Glutamatergic neuron (in vitro differentiated cells): ENCODE data around the gene TBC1D14. TPM values are rescaled to one million over a fixed set of nuclear protein-coding genes. Genes with fewer than 3 reads are reported as not detected.
"Not testable (repeated sequence)": the region's sequence is repeated elsewhere in the genome, so short reads cannot be mapped to it uniquely, and the experiment has no call there.

Source experiments
- DNase-seq: peaks from one replicate; pipeline ENCODE4 v3.0.0; 2022
- H3K27ac Mint-ChIP-seq: one replicate; pipeline ENCODE4 v1.8.0; 2020; ENCODE audit warnings: mild to moderate bottlenecking, mixed read lengths, inconsistent platforms; ENCODE audit not compliant: unreplicated experiment
- H3K27me3 Mint-ChIP-seq: one replicate; pipeline ENCODE4 v1.8.0; 2020; ENCODE audit warnings: mild to moderate bottlenecking, moderate library complexity, mixed read lengths, inconsistent platforms; ENCODE audit not compliant: unreplicated experiment
- H3K36me3 Mint-ChIP-seq: one replicate; pipeline ENCODE4 v1.8.0; 2020; ENCODE audit warnings: mild to moderate bottlenecking, mixed read lengths, inconsistent platforms; ENCODE audit not compliant: unreplicated experiment
- H3K4me1 Mint-ChIP-seq: one replicate; pipeline ENCODE4 v1.8.0; 2020; ENCODE audit warnings: mild to moderate bottlenecking, low read depth, mixed read lengths, inconsistent platforms; ENCODE audit not compliant: unreplicated experiment
- H3K4me3 Mint-ChIP-seq: one replicate; pipeline ENCODE4 v1.8.0; 2020; ENCODE audit warnings: mild to moderate bottlenecking, mixed read lengths, inconsistent platforms; ENCODE audit not compliant: unreplicated experiment
- H3K9me3 Mint-ChIP-seq: one replicate; pipeline ENCODE4 v1.8.0; 2020; ENCODE audit warnings: mild to moderate bottlenecking, moderate library complexity, mixed read lengths, inconsistent platforms; ENCODE audit not compliant: unreplicated experiment
- total RNA-seq: library from RNA; stranded (reverse); fragmentation: NEBNext Ultra II Directional; extraction: Animal tissue kit (Norgen Biotek cat#: 25700); gene quantifications from one replicate; pipeline ENCODE4 v1.2.1, GENCODE V29; 2021; ENCODE audit not compliant: unreplicated experiment
- TF ChIP-seq, protein P1 (sequence below): fragments of 200-600 bp; sonication (generic); IDR thresholded peaks from one replicate; pipeline ENCODE4 v1.5.0; 2021; ENCODE audit not compliant: partially characterized antibody, unreplicated experiment

The TBC1D14 gene
- total RNA-seq, 1 donor from 2014 or later: 82.2 TPM

DNA sequence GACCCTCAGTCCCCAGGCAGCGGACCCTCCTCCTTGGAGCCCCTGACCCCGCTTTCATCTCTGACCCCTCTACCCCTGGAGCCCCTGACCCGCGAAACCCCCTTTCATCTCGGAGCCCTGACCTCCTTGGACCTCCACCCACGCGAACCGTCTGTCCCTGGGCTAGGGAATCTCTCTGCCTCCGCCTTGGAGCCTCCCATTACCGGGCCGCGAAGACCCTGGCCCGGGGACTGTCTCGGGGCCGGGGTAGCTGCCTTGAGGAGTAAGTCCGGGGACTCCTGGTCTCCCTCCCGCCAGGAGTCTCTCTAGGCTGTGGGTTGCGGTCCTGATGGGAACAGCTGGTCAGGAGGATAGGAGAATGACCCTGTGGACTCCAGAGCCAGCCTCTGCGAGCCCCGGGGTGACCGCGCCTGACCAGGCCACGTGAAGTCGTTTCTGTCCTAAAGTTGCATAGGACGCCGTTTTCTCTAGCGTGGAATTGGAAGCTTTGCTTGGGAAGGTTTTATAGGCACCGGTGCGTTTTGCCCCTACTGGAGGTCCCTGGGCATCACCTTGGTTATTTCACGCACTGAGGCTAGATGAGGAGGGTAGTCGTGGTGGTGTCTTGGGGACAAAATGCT, 824 bp downstream of the TBC1D14 start:
- H3K9me3 Mint-ChIP-seq: peaks cover 11% of the 10 kb centered on the region

DNA sequence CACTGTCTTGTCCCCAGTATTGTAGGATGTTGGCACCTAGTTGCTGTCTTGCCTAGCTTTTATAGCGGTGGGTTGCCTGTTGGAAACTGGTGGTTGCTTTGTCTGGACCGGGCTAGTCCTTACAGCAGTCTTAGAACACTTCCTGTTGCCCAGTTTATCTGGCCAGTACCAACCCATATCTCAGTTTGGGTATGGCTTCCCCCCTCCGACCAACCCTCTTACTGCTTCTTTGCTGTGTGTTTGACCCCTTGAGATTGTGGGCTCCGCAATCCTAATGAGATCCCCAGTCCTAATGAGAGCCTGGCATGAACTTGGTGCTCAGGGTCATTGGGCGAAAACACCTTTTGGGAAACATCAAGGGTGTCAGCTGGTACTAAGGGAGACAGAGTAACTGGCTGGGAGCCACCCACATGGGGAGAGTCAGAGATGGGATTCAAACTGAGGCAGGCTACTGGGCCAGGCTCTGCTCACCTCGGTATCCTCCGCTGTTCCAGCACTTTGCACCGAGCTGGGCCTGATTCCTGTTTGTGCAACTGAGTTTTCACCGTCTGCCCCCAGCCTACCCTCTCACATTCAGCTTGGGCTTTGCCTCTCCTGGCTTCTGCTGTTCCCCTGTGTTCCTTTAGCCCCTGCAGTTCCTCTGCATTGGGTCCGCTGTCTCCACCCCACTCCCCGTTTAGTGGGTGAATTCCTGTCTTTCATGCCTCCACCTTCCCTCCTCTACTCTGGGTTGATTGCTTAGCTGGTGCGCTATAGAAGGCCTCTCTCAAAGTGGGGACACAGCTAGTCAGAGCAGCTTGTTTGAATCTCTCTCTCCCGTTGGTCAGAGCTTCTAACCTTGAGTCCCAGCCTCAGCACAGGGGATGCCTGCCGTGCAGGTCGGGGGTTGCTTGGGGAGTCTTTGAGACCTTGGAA, 1.6 kb downstream of the TBC1D14 start:
- H3K9me3 Mint-ChIP-seq: peaks cover 11% of the 10 kb centered on the region
- H3K27me3 Mint-ChIP-seq: peaks cover 7% of the 10 kb centered on the region
- H3K27ac Mint-ChIP-seq: peak overlapping the region; percentile 33

More for the DNA sequence above, 824 bp downstream of the TBC1D14 start:
- TF ChIP-seq, protein P1, sequence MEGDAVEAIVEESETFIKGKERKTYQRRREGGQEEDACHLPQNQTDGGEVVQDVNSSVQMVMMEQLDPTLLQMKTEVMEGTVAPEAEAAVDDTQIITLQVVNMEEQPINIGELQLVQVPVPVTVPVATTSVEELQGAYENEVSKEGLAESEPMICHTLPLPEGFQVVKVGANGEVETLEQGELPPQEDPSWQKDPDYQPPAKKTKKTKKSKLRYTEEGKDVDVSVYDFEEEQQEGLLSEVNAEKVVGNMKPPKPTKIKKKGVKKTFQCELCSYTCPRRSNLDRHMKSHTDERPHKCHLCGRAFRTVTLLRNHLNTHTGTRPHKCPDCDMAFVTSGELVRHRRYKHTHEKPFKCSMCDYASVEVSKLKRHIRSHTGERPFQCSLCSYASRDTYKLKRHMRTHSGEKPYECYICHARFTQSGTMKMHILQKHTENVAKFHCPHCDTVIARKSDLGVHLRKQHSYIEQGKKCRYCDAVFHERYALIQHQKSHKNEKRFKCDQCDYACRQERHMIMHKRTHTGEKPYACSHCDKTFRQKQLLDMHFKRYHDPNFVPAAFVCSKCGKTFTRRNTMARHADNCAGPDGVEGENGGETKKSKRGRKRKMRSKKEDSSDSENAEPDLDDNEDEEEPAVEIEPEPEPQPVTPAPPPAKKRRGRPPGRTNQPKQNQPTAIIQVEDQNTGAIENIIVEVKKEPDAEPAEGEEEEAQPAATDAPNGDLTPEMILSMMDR: peak; percentile 15
- Mint-ChIP-seq H3K36me3 (no peaks in the 10 kb centered on the region), H3K27ac (peak overlapping the region; percentile 72), H3K27me3 (peaks cover 7% of the 10 kb centered on the region), H3K4me3 (peak overlapping the region; percentile 93), H3K4me1 (peaks cover 21% of the 10 kb centered on the region)
- peak; percentile 27 for DNase-seq

DNA sequence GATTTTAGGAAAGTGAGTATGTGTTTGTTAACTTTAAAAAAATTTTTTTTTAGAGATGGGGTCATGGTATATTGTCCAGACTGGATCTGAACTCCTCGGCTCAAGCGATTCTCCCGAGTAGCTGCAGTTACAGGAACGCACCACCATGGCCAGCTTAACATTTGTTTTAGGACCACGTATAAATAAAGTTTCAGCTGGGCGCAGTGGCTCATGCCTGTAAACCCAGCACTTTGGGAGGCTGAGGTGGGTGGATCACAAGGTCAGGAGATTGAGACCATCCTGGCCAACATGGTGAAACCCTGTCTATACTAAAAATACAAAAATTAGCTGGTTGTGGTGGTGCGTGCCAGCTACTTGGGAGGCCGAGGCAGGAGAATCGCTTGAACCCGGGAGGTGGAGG, 2.3 kb downstream of the TBC1D14 start:
- not testable (repeated sequence) for H3K27me3 Mint-ChIP-seq

More for the DNA sequence above, 1.6 kb downstream of the TBC1D14 start:
- Mint-ChIP-seq H3K4me3 (peak overlapping the region; percentile 93), H3K4me1 (peaks cover 19% of the 10 kb centered on the region), H3K36me3 (no peaks in the 10 kb centered on the region)
- no peak for DNase-seq
- TF ChIP-seq, protein P1: no peak

GRCh38 chr4:6912441-6912840, 2.8 kb downstream of the TBC1D14 start:
- Mint-ChIP-seq H3K36me3 (no peaks in the 10 kb centered on the region), H3K4me1 (peaks cover 29% of the 10 kb centered on the region), H3K4me3 (no peak overlapping the region), H3K9me3 (peaks cover 11% of the 10 kb centered on the region), H3K27ac (no peak overlapping the region), H3K27me3 (peaks cover 7% of the 10 kb centered on the region)
- TF ChIP-seq, protein P1: no peak
- DNase-seq: no peak

More for the DNA sequence above, 2.3 kb downstream of the TBC1D14 start:
- H3K27ac Mint-ChIP-seq, H3K4me3 Mint-ChIP-seq, DNase-seq, H3K36me3 Mint-ChIP-seq: not testable (repeated sequence)
- peaks cover 11% of the 10 kb centered on the region for H3K9me3 Mint-ChIP-seq
- peaks cover 26% of the 10 kb centered on the region for H3K4me1 Mint-ChIP-seq

- H3K9me3 Mint-ChIP-seq: peaks cover 11% of the 10 kb centered on the region
Observed at GRCh38 chr4:6913350-6913905, 3.8 kb downstream of the TBC1D14 start.

More at GRCh38 chr4:6913350-6913905, 3.8 kb downstream of the TBC1D14 start:
- no peaks in the 10 kb centered on the region for H3K36me3 Mint-ChIP-seq
- TF ChIP-seq, protein P1: no peak
- H3K4me3 Mint-ChIP-seq: no peak overlapping the region
- peaks cover 4% of the 10 kb centered on the region for H3K27me3 Mint-ChIP-seq
- peaks cover 24% of the 10 kb centered on the region for H3K4me1 Mint-ChIP-seq
- DNase-seq: no peak
- H3K27ac Mint-ChIP-seq: no peak overlapping the region
